RWPE1 (cell line): ENCODE measurements around the gene ASGR1.
A peak's percentile ranks its signal among the peaks of the same experiment; 100 is the strongest.
"Not testable (repeated sequence)": the region's sequence is repeated elsewhere in the genome, so short reads cannot be mapped to it uniquely, and the experiment has no call there.

Experiments
- CTCF ChIA-PET: fragments of 350-600 bp; sonication (Branson Sonifier 250); formaldehyde crosslinking; extraction: SDS; loops from one replicate; lab custom pipeline; 2021; lab: Yijun Ruan, JAX
- POLR2A ChIA-PET: fragments of 400-600 bp; formaldehyde crosslinking; extraction: SDS; loops from one replicate; lab custom pipeline; 2020; ENCODE audit warnings: antibody characterized with exemption; ENCODE audit not compliant: low non-redundant PET; lab: Yijun Ruan, JAX
- DNase-seq: peaks from one replicate; pipeline ENCODE4 v3.0.0; 2012; ENCODE audit warnings: low spot score
- H3K27ac ChIP-seq: fragments of 450-650 bp; 2 replicates; pipeline ENCODE4 v1.5.1; 2017
- CTCF ChIP-seq: fragments of 450-650 bp; conservative IDR thresholded peaks from 2 replicates; pipeline ENCODE4 v1.5.1; 2017; ENCODE audit warnings: low read depth, mild to moderate bottlenecking

ASGR1 gene

GRCh38 chr17:7184091-7184488, 4.9 kb upstream of the ASGR1 start:
- H3K27ac ChIP-seq: no peak overlapping the region
- DNase-seq: no peak
- TF ChIP-seq CTCF: no peak
- POLR2A ChIA-PET: no interaction called here
- CTCF ChIA-PET: no interaction called here

GRCh38 chr17:7183433-7184090, 4.4 kb upstream of the ASGR1 start:
- no peak overlapping the region for H3K27ac ChIP-seq
- DNase-seq: no peak
- ChIA-PET CTCF (no interaction called here), POLR2A (no interaction called here)
- no peak for TF ChIP-seq CTCF

GRCh38 chr17:7182101-7182500, 2.9 kb upstream of the ASGR1 start:
- CTCF ChIA-PET: interaction anchor here (0.6 kb wide), 1 partner anchor 141 kb away, joined by 3 read pairs; no protein-coding TSS in a partner anchor
- DNase-seq, POLR2A ChIA-PET, H3K27ac ChIP-seq: not testable (repeated sequence)

- ChIA-PET POLR2A (interaction anchor here (0.7 kb wide), 1 partner anchor 1013 kb away, joined by 3 read pairs; no protein-coding TSS in a partner anchor), CTCF (interaction anchor here (0.6 to 2.2 kb wide), 4 partner anchors 14 to 214 kb away, joined by 3 to 16 read pairs (median 5); no protein-coding TSS in a partner anchor)
- no peak for DNase-seq
- TF ChIP-seq CTCF: no peak
- no peak overlapping the region for H3K27ac ChIP-seq
Observed at GRCh38 chr17:7178973-7179316, 225 bp downstream of the ASGR1 start.

- CTCF ChIA-PET: interaction anchor here (0.7 to 2.2 kb wide), 17 partner anchors 10 to 213 kb away, joined by 3 to 16 read pairs (median 3); partner anchors contain the start of gene SLC16A13
- no peak for DNase-seq
- no peak overlapping the region for H3K27ac ChIP-seq
- POLR2A ChIA-PET: no interaction called here
- no peak for TF ChIP-seq CTCF
Observed at GRCh38 chr17:7177954-7178477, 1.2 kb downstream of the ASGR1 start.

- ChIA-PET POLR2A (no interaction called here), CTCF (interaction anchor here (0.6 to 2.2 kb wide), 25 partner anchors 8 to 1957 kb away, joined by 3 to 16 read pairs (median 3); partner anchors contain the start of gene SLC16A13)
- peak; percentile 88 for DNase-seq
- no peak overlapping the region for H3K27ac ChIP-seq
- peak; percentile 93 for TF ChIP-seq CTCF
Observed at GRCh38 chr17:7177191-7177953, 1.8 kb downstream of the ASGR1 start.

- ChIA-PET POLR2A (no interaction called here), CTCF (interaction anchor here (0.6 to 2.2 kb wide), 22 partner anchors 7 to 1956 kb away, joined by 3 to 16 read pairs (median 3); partner anchors contain the start of gene SLC16A13)
- no peak for TF ChIP-seq CTCF
- H3K27ac ChIP-seq: no peak overlapping the region
- no peak for DNase-seq
Observed at GRCh38 chr17:7176841-7177190, 2.4 kb downstream of the ASGR1 start.
